Stimulated activated effector memory CD8-positive, alpha-beta T cell treated with anti-CD3 and anti-CD28 coated beads, Interleukin-12 subunit alpha, Interleukin-12 subunit beta, amount 100 ng/mL, for 72 hours (primary cell): Measurements from ENCODE around the gene L3MBTL4.

Experiments used
- ATAC-seq: fragments of 150-1000 bp; cut with Tn5 transposase; 2 replicates; pipeline ENCODE4 v1.10.0; 2021
- DNase-seq, 2 donors: peaks; one replicate each; pipeline ENCODE4 v3.0.0; 2021 to 2022; ENCODE audit warnings: low spot score in 2 of 2
- H3K27ac Mint-ChIP-seq: one replicate; pipeline ENCODE4 v1.8.0; 2022; ENCODE audit warnings: mild to moderate bottlenecking, mixed read lengths
- H3K36me3 Mint-ChIP-seq: one replicate; pipeline ENCODE4 v1.8.0; 2022; ENCODE audit warnings: mild to moderate bottlenecking, mixed read lengths
- H3K4me1 Mint-ChIP-seq: one replicate; pipeline ENCODE4 v1.8.0; 2022; ENCODE audit warnings: mixed read lengths
- H3K4me3 Mint-ChIP-seq: one replicate; pipeline ENCODE4 v1.8.0; 2022; ENCODE audit warnings: mild to moderate bottlenecking, mixed read lengths
- H3K9me3 Mint-ChIP-seq: one replicate; pipeline ENCODE4 v1.8.0; 2022; ENCODE audit warnings: mixed read lengths

The L3MBTL4 gene

DNA sequence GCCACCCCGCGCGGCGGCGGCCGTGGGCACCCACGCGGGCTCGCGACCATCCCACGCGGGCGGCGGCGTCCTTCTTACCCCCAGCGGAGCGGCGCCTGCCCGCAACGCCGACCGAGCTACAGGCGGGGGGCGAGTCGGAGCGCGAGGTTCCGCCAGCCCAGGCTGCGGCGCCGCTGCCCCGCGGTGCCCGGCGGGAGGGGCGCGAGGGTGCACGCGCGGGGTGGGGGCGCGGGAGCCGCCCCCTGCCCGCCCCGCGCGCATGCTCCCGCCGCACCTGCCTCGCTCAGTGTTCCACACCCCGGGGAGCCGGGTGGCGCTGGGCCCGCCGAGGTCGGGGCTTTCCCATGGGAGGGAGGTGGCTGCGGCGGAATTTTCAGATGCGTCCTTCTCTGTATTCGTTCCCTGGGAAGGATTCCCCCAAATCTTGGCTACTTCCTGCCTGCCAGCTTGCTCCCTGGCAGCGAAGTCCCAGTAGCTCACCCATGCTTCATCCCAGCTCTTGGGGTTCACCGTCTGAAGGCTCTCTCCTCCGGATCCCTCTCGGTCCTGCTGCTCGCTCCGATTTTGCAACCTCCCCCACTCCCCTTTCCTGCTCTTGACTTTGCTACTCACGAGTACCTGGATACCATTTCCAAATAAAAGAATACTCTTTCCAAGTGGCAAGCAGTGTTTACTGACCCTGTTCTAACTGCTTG, at the start of gene L3MBTL4:
Gene L3MBTL4 (minus strand): TSS at position 189 of the 695 bp plus-strand sequence. CDS start 103,286 bp downstream, outside the sequence.
- peaks cover 7% of the 10 kb centered on the region for H3K9me3 Mint-ChIP-seq
- no peaks in the 10 kb centered on the region for H3K4me1 Mint-ChIP-seq
- peak within 1 kb of the TSS; percentile 52 for H3K4me3 Mint-ChIP-seq
- peak; percentile 28 for ATAC-seq
- no peak within 1 kb of the TSS for H3K27ac Mint-ChIP-seq
- DNase-seq: no peak
- H3K36me3 Mint-ChIP-seq: no peaks in the 10 kb centered on the region

DNA sequence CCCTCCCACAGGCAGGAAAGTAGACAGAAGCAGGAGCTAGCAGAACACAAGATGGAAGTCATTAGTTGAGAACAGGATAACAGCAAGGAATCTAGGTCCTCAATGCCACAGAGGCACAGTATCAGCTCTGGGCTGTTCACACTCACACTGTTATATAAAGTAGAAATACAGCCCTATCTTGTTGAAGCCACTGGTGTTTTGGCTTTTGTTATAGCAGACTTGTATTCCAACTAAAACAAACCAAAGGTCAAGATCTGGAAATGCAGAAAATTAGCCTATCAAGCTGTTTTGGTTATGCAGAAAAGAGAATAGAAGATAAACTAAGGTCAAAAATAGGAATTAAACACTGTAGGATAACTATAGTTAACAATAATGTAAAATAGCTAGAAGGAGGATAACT, 37.5 kb upstream of the L3MBTL4 start:
- no peak overlapping the region for H3K4me3 Mint-ChIP-seq
- no peak overlapping the region for H3K27ac Mint-ChIP-seq
- no peaks in the 10 kb centered on the region for H3K4me1 Mint-ChIP-seq
- peaks cover 8% of the 10 kb centered on the region for H3K9me3 Mint-ChIP-seq
- ATAC-seq: no peak
- DNase-seq: no peak
- no peaks in the 10 kb centered on the region for H3K36me3 Mint-ChIP-seq

DNA sequence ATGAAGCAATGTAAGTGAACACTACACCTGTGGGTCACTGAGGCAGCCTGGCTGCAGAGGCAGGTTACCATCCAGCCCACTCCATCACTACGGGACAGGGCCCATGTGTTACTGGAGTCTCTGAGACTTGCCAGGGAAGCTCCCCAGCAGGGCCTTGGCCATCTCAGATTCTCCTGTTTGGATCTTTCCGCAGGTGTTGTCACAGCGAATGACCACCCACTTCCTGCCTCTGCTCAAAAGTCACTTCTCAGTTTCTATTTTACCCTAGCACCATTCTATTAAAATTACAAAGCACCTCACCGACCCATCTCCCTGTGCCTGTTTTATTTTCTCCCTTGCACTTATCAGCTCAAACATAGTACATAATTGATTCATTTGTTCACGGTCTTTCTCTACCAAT, 34.5 kb upstream of the L3MBTL4 start:
- H3K9me3 Mint-ChIP-seq: peaks cover 3% of the 10 kb centered on the region
- no peak overlapping the region for H3K27ac Mint-ChIP-seq
- DNase-seq (no peak), ATAC-seq (no peak)
- no peaks in the 10 kb centered on the region for H3K36me3 Mint-ChIP-seq
- no peak overlapping the region for H3K4me3 Mint-ChIP-seq
- no peaks in the 10 kb centered on the region for H3K4me1 Mint-ChIP-seq

DNA sequence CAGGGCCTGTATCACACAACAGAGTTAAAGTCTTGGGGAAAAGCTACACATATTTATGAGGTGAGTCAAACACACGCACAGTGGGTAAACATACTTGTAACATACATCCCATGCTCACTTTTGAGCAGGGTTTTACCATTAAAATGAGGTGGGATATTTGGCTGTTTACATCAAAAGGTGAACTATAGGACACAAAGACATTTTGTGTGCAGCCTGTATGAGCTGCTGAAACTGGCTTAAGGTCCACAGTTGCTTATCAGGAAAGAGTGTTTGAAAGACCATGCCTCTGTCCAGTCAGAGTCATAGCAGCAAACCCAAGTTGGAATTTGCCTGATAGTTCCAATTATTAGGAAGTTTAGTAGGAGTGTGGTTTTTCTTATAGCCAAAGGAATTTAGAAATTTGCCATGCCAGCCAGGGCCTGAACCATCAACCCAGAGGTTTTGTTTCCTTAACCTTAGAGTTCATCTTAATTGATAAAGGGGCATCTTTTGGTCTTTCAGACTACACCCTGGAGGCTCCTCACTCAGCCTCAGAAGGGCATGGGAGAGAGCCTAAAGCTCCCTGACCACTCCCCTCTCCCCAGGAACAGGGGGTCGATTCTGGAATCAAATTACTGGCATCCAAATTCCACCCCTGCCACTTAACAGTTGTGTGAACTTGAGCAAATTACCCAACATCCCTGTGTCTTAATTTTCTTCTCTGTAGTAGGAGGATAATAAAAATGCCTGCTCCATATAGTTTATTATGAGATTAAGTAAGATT, 29.9 kb upstream of the L3MBTL4 start:
- H3K36me3 Mint-ChIP-seq: no peaks in the 10 kb centered on the region
- ATAC-seq (no peak), DNase-seq (no peak)
- peaks cover 16% of the 10 kb centered on the region for H3K9me3 Mint-ChIP-seq
- no peak overlapping the region for H3K4me3 Mint-ChIP-seq
- H3K4me1 Mint-ChIP-seq: no peaks in the 10 kb centered on the region
- H3K27ac Mint-ChIP-seq: no peak overlapping the region

DNA sequence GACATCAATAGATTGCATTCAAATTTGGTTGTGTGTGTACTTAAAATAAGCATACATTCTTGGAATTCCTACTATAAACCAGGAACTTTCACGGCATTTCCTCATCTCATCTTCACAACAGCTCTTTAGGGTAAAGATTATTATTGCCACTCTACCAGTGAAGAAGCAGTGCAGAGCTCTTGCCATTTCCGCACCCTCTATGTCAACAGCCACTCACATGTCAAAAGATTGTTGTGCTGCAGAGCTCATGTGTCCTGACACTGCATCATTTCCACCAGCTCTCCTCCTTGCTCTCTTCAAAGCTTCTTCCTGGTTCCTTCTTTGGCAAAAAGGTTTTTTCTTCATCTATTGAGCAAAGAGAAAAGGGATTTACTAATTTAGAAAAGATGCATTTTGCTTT, 26.5 kb upstream of the L3MBTL4 start:
- Mint-ChIP-seq H3K27ac (no peak overlapping the region), H3K9me3 (peaks cover 16% of the 10 kb centered on the region), H3K36me3 (no peaks in the 10 kb centered on the region), H3K4me3 (no peak overlapping the region), H3K4me1 (no peaks in the 10 kb centered on the region)
- ATAC-seq (no peak), DNase-seq (no peak)

DNA sequence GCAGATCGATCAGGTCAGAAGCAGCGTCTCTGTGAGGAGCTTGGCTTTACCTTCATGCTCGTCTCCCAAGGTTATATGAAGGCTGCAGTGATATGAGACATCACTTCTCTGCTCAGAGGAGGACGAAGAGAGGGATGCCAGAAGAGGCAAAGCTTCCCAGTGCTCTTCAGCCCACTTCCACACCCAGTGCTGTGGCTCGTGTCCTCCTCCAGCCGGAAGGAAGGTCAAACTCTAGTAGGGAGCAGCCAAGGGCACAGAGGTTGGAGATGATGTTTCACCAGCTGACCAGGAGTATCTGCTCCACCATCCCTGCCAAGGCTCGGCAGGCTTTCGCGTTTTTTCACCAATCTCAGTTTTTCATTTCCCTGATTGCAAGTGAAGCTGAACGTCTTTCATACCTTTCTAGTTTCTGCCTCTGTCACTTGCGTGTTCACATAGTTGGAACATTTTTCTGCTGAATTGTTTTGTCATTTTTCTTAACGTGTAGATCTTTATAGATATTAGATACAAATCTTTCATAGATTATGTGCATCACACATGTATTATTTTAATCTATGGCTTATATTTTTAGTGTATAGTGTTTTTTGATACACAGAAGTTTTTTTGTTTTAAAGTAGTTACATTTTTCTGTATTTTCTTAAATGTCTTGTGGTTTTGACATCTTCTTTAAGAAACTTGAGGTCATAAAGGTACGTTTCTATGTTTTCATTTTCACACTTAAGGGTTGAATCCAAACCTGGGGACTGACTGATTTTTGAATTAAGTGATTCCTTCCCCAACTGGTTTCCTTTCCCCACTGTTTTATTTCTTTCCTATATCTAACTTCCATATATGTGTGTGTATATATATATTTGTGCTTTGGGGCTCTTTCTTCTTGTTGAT, 23.5 kb upstream of the L3MBTL4 start:
- Mint-ChIP-seq H3K4me1 (no peaks in the 10 kb centered on the region), H3K9me3 (peaks cover 19% of the 10 kb centered on the region), H3K4me3 (no peak overlapping the region), H3K27ac (no peak overlapping the region), H3K36me3 (no peaks in the 10 kb centered on the region)
- ATAC-seq (no peak), DNase-seq (no peak)

DNA sequence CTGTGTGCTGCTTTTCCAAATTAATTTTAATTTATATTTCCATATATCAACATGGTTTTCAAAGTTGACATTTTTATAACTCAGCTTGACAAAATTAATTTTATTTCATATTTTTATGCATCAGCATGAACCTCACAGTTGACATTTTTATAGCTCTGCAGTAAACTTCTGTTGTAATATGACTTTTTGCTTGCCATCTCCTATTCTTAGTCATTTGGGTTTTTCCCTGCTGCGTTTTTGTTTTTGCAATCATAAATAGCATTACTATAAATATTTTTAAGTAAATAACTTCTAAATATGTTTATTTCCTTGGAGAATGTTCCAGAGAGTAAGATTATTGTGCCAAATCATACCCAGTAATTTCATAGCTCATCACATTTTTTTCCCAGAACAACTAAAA, 21.0 kb upstream of the L3MBTL4 start:
- Mint-ChIP-seq H3K4me1 (no peaks in the 10 kb centered on the region), H3K27ac (no peak overlapping the region), H3K9me3 (peaks cover 12% of the 10 kb centered on the region), H3K4me3 (no peak overlapping the region), H3K36me3 (no peaks in the 10 kb centered on the region)
- DNase-seq (no peak), ATAC-seq (no peak)

DNA sequence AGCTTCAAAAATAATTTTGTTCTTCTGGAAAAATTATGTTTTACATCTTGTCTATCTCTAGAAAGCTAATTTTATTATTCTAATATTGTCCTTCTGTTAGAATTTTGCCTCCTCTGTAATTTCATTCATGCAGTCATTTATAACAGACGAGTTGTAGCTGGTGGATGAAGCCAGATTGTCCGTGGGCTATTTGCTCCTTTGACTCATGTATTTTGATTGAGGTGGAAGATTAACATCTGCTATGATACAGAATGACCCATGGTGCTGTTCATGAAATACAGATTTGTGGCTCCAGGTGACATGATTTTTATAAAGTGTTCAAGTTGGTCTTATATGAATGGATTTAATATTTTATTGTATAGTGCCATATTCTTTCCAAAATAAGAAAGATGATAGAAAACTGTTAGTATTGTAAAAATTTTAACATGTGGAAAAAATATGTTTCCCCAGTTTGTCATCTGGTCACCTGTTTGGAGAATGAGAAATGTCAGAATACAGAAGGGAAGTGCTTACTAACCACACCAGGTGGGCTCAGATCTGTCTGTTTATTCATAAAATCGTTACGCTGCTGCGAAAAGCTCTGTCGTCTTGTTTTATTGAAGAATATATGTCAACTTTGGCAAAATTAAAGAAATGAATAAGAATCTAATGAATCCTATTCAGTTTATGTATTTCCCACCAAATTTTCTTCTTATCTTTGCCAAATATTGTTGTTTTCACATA, 20.4 kb upstream of the L3MBTL4 start:
- DNase-seq (no peak), ATAC-seq (no peak)
- peaks cover 12% of the 10 kb centered on the region for H3K9me3 Mint-ChIP-seq
- H3K36me3 Mint-ChIP-seq: no peaks in the 10 kb centered on the region
- H3K4me1 Mint-ChIP-seq: no peaks in the 10 kb centered on the region
- no peak overlapping the region for H3K4me3 Mint-ChIP-seq
- no peak overlapping the region for H3K27ac Mint-ChIP-seq

DNA sequence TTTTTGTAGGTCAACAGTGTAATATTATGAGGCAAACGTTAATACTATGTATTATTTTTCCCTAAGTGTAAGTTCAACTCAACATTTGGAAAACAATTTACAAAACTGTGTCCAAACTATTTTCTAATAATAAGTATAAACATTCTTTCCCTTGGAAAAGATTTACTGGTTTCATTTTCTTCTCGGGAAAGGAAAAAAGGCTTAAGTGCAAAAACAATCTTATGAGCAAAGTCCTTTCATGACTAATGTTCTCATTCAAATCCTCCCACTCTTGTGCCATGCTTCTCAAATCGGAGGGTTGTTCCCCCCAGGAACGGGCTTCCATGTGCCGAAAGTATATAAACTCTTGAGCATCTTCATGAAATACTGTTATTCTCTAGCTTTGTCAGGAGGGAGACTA, 19.8 kb upstream of the L3MBTL4 start:
- Mint-ChIP-seq H3K9me3 (peaks cover 14% of the 10 kb centered on the region), H3K36me3 (no peaks in the 10 kb centered on the region), H3K4me3 (no peak overlapping the region), H3K27ac (no peak overlapping the region), H3K4me1 (no peaks in the 10 kb centered on the region)
- no peak for ATAC-seq
- no peak for DNase-seq

DNA sequence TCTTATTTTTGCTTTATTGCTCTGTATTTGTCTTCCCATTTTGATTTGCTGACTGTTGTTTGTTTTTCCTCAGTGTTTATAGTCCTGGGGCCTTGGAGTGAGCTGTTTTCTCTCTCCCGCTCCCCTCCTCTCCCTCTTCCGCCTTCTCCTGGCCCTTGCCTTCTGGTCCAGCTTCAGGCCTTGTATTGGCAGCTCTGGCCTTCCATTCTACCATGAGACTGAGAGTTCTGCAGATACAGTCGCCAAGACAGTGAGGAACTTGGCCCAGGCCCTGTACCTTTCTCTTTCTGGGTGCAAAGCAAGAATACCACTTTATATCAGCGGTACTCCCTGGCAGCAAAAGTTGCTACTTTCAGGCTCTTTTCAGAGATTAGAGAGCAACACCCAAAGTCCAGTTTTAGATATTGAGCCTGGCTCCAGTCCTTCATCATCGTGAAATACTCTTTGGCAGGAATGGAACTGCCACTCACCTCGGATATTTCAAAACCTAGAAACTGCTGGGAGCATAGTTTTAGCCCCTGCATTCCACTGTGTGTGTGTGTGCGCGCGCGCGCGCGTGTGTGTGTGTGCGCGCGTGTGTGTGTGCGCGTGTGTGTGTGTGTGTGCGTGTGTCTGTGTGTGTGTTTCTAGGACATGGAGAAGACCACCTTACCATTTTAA, 17.1 kb upstream of the L3MBTL4 start:
- Mint-ChIP-seq H3K9me3 (peaks cover 19% of the 10 kb centered on the region), H3K4me1 (no peaks in the 10 kb centered on the region), H3K36me3 (no peaks in the 10 kb centered on the region), H3K27ac (no peak overlapping the region), H3K4me3 (no peak overlapping the region)
- DNase-seq: no peak
- no peak for ATAC-seq

DNA sequence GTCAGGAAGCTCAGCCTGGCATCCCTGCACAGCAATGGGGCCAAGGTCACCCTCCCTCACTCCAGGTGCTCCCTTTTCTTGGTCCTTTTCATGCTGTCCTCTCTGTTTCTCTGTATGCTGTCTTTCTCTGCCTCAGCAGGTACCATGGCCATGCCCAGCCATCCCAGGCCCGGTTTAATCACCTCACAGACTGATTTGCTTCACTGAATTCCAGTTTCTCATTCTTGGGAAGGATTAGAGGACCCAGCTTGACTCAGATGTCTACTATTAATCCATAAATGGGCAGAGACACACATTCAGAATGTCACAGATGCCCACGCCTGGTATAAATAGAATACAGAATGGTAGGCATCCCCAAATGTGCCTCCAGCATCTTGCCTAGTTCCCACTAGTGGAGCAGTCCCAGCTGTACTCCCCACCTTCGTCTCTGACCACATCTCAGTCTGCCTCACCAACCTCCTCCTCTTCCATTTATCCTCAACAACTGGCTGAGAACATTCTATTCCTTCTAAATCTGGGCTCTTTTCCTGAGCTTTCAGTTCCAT, 14.2 kb upstream of the L3MBTL4 start:
- Mint-ChIP-seq H3K4me1 (no peaks in the 10 kb centered on the region), H3K27ac (no peak overlapping the region), H3K9me3 (peaks cover 23% of the 10 kb centered on the region), H3K4me3 (no peak overlapping the region), H3K36me3 (no peaks in the 10 kb centered on the region)
- ATAC-seq (no peak), DNase-seq (no peak)

DNA sequence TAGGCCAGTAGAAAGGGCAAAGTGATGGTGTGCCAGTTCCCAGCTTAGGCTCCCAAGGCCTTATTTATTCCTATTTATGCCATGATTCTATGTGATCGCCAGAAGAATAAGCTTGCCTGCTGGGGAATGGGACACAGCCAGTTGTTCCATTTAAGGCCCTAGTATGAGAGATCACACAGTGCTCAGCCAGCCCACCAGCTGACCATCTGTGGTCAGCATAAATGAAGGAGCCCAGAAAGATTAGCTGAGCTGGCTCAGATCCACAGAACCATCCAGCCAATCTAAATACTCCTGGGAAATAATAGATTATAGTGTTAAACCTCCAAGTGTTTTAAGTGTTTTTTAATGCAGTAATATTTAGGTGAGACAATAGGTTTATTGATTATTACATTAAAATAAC, 12.6 kb upstream of the L3MBTL4 start:
- H3K36me3 Mint-ChIP-seq: no peaks in the 10 kb centered on the region
- no peak overlapping the region for H3K4me3 Mint-ChIP-seq
- no peak for ATAC-seq

DNA sequence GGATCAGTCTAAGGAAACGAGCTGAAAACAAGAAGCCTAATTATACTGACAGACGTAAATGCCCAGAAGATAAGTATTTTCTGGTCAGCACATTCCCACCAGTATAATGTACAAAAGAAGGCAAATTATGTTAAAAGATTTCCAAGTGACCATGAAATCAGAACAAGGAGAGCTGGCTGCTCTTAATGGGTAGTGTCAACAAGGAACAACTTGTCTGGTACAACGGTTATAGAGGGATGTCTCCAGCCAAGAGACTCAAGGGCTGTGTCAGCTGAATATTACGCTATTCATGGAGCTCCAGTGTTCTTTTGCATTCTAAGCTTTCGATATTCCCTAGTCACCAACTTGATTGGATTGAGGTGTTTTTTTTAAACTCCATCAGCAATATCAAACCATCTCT, 8.6 kb upstream of the L3MBTL4 start:
- Mint-ChIP-seq H3K27ac (no peak overlapping the region), H3K4me3 (no peak overlapping the region), H3K36me3 (no peaks in the 10 kb centered on the region), H3K9me3 (peaks cover 7% of the 10 kb centered on the region), H3K4me1 (no peaks in the 10 kb centered on the region)
- no peak for ATAC-seq
- no peak for DNase-seq

More for the DNA sequence above, 12.6 kb upstream of the L3MBTL4 start:
- Mint-ChIP-seq H3K27ac (no peak overlapping the region), H3K9me3 (peaks cover 16% of the 10 kb centered on the region), H3K4me1 (no peaks in the 10 kb centered on the region)
- no peak for DNase-seq

DNA sequence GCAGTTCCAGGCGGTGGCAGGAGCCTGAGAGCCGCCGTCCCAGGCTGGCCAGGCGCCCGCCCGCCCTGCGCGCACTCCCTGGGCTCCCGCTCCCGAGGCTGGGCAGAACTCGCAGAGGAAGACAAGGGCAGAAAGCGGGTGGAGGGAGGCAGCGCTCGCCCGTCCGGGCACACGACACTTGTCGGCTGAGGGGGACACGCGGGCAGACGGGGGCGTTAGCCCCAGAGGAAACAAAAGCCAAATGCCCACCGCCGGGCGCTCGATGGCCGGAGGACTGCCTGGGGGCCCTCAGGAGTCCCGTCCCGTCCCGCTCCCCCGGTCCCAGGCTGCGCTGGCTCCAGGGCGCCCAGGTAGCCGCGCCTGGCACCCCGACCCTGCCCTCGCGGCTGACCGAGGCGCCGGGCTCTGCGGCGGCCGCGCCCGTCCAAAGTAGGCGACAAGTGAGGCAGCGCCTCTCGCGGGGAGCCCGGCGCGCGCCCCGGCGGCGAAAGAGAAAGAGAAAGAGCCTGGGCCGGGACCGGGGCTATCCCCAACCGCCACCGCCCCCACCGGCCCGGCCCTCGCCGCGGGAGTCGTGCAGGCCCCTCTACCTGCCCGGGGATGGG, 491 bp downstream of the L3MBTL4 start:
- peaks cover 7% of the 10 kb centered on the region for H3K9me3 Mint-ChIP-seq
- H3K4me3 Mint-ChIP-seq: peak overlapping the region; percentile 32
- peak; percentile 71 for ATAC-seq
- no peak overlapping the region for H3K27ac Mint-ChIP-seq
- no peak for DNase-seq
- no peaks in the 10 kb centered on the region for H3K4me1 Mint-ChIP-seq
- no peaks in the 10 kb centered on the region for H3K36me3 Mint-ChIP-seq
